Measurements from ENCODE around the gene ZNF462.

DNA sequence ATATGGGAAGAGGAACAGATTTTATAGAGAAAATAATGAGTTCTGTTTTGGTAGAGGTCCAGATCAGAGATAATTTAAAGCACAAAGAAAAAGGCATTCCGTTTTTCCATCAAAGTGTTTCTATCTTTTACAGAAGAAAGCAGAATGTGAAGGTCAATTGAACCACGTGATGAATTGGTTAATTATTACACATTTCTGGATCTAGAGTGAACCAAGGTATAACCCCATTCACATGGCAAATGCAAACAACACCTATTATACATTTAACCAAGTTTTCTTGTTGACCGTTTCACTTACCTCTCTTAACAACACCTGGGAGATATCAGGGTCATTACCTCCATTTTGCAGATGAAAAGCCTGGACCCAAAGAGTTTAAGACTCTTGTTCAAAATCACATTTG lies 34.9 kb upstream of the ZNF462 start:
- TF ChIP-seq EZH2 (IDR thresholded peaks at IDR 0.05; ENCODE audit: low read length, missing control alignments), result no peak
- TF ChIP-seq, protein P1, sequence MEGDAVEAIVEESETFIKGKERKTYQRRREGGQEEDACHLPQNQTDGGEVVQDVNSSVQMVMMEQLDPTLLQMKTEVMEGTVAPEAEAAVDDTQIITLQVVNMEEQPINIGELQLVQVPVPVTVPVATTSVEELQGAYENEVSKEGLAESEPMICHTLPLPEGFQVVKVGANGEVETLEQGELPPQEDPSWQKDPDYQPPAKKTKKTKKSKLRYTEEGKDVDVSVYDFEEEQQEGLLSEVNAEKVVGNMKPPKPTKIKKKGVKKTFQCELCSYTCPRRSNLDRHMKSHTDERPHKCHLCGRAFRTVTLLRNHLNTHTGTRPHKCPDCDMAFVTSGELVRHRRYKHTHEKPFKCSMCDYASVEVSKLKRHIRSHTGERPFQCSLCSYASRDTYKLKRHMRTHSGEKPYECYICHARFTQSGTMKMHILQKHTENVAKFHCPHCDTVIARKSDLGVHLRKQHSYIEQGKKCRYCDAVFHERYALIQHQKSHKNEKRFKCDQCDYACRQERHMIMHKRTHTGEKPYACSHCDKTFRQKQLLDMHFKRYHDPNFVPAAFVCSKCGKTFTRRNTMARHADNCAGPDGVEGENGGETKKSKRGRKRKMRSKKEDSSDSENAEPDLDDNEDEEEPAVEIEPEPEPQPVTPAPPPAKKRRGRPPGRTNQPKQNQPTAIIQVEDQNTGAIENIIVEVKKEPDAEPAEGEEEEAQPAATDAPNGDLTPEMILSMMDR (conservative IDR thresholded peaks at IDR 0.05 in 1 of 2, IDR thresholded peaks at IDR 0.05 in 1 of 2; ENCODE audit: low read depth in 1 of 2, low read length in 2 of 2), result no peak

Data from fibroblast of lung (primary cell).